NCI-H2171 (cell line): ENCODE results near the gene GPR135.

Experiments used
- DNase-seq: peaks from one replicate; lab custom pipeline; 2025; lab: John Stamatoyannopoulos, UW

The GPR135 gene

GRCh38 chr14:59422069-59422881 lies 42.9 kb downstream of the GPR135 start:
- peak; percentile 38 for DNase-seq

- no peak for DNase-seq
Observed at GRCh38 chr14:59419303-59419702, 45.9 kb downstream of the GPR135 start.

GRCh38 chr14:59417311-59417710 lies 47.9 kb downstream of the GPR135 start:
- no peak for DNase-seq

GRCh38 chr14:59415836-59416602 lies 49.2 kb downstream of the GPR135 start:
- no peak for DNase-seq
